ENCODE measurements around the gene CNKSR3.

DNA sequence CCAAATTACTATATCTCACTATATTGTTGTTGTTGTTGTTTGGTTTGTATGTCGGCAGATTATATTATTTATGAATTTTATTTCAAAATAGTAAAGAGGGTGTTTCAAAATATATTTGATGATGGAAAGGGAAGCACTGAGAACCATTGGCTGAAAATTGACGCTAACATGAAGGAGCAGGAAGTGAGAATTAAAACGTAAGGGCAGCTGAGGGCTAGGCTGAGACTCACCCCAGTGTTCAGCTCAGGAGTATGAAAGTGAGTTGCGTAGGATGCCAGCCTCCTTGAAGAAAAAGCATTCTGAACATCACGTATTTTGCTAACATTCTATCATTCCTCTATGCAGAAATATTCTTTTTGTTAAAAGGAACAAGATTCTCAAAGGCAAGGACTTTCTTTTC lies 143.1 kb downstream of the CNKSR3 start:
- TF ChIP-seq, protein P1, sequence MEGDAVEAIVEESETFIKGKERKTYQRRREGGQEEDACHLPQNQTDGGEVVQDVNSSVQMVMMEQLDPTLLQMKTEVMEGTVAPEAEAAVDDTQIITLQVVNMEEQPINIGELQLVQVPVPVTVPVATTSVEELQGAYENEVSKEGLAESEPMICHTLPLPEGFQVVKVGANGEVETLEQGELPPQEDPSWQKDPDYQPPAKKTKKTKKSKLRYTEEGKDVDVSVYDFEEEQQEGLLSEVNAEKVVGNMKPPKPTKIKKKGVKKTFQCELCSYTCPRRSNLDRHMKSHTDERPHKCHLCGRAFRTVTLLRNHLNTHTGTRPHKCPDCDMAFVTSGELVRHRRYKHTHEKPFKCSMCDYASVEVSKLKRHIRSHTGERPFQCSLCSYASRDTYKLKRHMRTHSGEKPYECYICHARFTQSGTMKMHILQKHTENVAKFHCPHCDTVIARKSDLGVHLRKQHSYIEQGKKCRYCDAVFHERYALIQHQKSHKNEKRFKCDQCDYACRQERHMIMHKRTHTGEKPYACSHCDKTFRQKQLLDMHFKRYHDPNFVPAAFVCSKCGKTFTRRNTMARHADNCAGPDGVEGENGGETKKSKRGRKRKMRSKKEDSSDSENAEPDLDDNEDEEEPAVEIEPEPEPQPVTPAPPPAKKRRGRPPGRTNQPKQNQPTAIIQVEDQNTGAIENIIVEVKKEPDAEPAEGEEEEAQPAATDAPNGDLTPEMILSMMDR (IDR thresholded peaks at IDR 0.05; ENCODE audit: low read depth, low read length), result no peak
- TF ChIP-seq EZH2phosphoT487 (IDR thresholded peaks at IDR 0.05; ENCODE audit: low read depth), result no peak

Data from OCI-LY3 (cell line).